ENCODE data around the gene TFF2.

Gene TFF2

GRCh38 chr21:42350927-42351426, at the start of gene TFF2:
Gene TFF2 (minus strand): TSS chr21:42350994. CDS start chr21:42350957, 37 bp downstream.
- no peak for DNase-seq (ENCODE audit: low spot score)

- no peak for DNase-seq (ENCODE audit: low spot score)
Measured at GRCh38 chr21:42400525-42400924, 49.7 kb upstream of the TFF2 start.

- no peak for DNase-seq (ENCODE audit: low spot score)
Measured at GRCh38 chr21:42398436-42399028, 47.7 kb upstream of the TFF2 start.

- DNase-seq (ENCODE audit: low spot score) = no peak
Measured at GRCh38 chr21:42397746-42398394, 47.1 kb upstream of the TFF2 start.

- DNase-seq (ENCODE audit: low spot score) = no peak
Measured at GRCh38 chr21:42396799-42397745, 46.3 kb upstream of the TFF2 start.

GRCh38 chr21:42395905-42396651, 45.3 kb upstream of the TFF2 start, which contains the start of gene TMPRSS3:
Gene TMPRSS3 (minus strand): TSS chr21:42396052. CDS start chr21:42395417, 635 bp downstream.
- DNase-seq (ENCODE audit: low spot score) = no peak

GRCh38 chr21:42395302-42395701, 44.5 kb upstream of the TFF2 start:
- no peak for DNase-seq (ENCODE audit: low spot score)

- no peak for DNase-seq (ENCODE audit: low spot score)
Measured at GRCh38 chr21:42393443-42393950, 42.7 kb upstream of the TFF2 start.

GRCh38 chr21:42392731-42393442, 42.1 kb upstream of the TFF2 start:
- no peak for DNase-seq (ENCODE audit: low spot score)

GRCh38 chr21:42391297-42391696, 40.5 kb upstream of the TFF2 start:
- DNase-seq (ENCODE audit: low spot score) = no peak

GRCh38 chr21:42390696-42391095, 39.9 kb upstream of the TFF2 start:
- no peak for DNase-seq (ENCODE audit: low spot score)

- DNase-seq (ENCODE audit: low spot score) = no peak
Measured at GRCh38 chr21:42390193-42390592, 39.4 kb upstream of the TFF2 start.

GRCh38 chr21:42389449-42389835, 38.6 kb upstream of the TFF2 start:
- no peak for DNase-seq (ENCODE audit: low spot score)

GRCh38 chr21:42388740-42389448, 38.1 kb upstream of the TFF2 start:
- DNase-seq (ENCODE audit: low spot score) = no peak

- no peak for DNase-seq (ENCODE audit: low spot score)
Measured at GRCh38 chr21:42387843-42388340, 37.1 kb upstream of the TFF2 start.

GRCh38 chr21:42387164-42387563, 36.4 kb upstream of the TFF2 start:
- DNase-seq (ENCODE audit: low spot score) = no peak

GRCh38 chr21:42386034-42386591, 35.3 kb upstream of the TFF2 start:
- no peak for DNase-seq (ENCODE audit: low spot score)

GRCh38 chr21:42385619-42386018, 34.8 kb upstream of the TFF2 start:
- DNase-seq (ENCODE audit: low spot score) = no peak

GRCh38 chr21:42384989-42385388, 34.2 kb upstream of the TFF2 start:
- no peak for DNase-seq (ENCODE audit: low spot score)

All from Ammon's horn (tissue), 1 donor.